ENCODE results near the gene VMAC. TPM values are rescaled to one million over a fixed set of nuclear protein-coding genes. Genes with fewer than 3 reads are reported as not detected.
A peak's percentile ranks its signal among the peaks of the same experiment; 100 is the strongest.

Gene VMAC
- total and polyA plus RNA-seq, 2 of the 8 experiments (the other 6 are each of a cell fraction or from before 2014, with no cell fraction given) = 1.3 to 2.2 TPM

- Histone ChIP-seq H2AFZ (ENCODE audit: low read length) (no peak overlapping the region), H3K9ac (replicated peaks in 1 of 4; ENCODE audit: extremely low read depth in 1 of 4, low read depth in 3 of 4, low read length in 3 of 4) (no peak overlapping the region), H4K8ac (ENCODE audit: extremely low read depth, insufficient read depth, low read length) (no peak overlapping the region), H2BK15ac (ENCODE audit: low read length) (no peak overlapping the region), H2BK120ac (replicated peaks; ENCODE audit: low read depth, low read length) (no peak overlapping the region), H3K36me3 (ENCODE audit: control insufficient read depth in 2 of 4, insufficient read depth in 4 of 4, low read length in 3 of 4) (no peaks in the 10 kb centered on the region), H2BK20ac (ENCODE audit: low read length) (no peak overlapping the region), H2BK5ac (ENCODE audit: low read depth, low read length) (0 out of 2 replicates have a peak overlapping the region, but pooled peaks have one; percentile 9), H3K9me3 (ENCODE audit: insufficient read depth in 2 of 2, low read depth in 1 of 2, low read length in 1 of 2) (no peaks in the 10 kb centered on the region), H4K5ac (ENCODE audit: insufficient read length, low read depth, low read length) (no peak overlapping the region), H3K4ac (replicated peaks; ENCODE audit: insufficient read length, low read depth, low read length) (no peak overlapping the region), H3K27me3 (replicated peaks in 1 of 4; ENCODE audit: control insufficient read depth in 3 of 4, extremely low read depth in 1 of 4, insufficient read depth in 3 of 4, low read length in 3 of 4) (no peaks in the 10 kb centered on the region; a peak in 1 of 7 replicates), H3K23me2 (ENCODE audit: low read depth, low read length) (no peaks in the 10 kb centered on the region), H3K79me2 (ENCODE audit: control insufficient read depth in 1 of 2, insufficient read depth in 2 of 2, low read length in 2 of 2) (peaks cover 9 to 94% of the 10 kb centered on the region in 2 experiments), H2AK5ac (ENCODE audit: low read depth, low read length) (no peak overlapping the region; the same call in 1 of the 2 replicates), H3K79me1 (ENCODE audit: low read depth, low read length) (peaks cover 46% of the 10 kb centered on the region), H3K14ac (ENCODE audit: insufficient read length) (no peak overlapping the region), H3K4me2 (ENCODE audit: insufficient read depth in 1 of 2, low read depth in 2 of 2, low read length in 2 of 2) (no peak overlapping the region), H4K91ac (replicated peaks; ENCODE audit: insufficient read length, low read length) (no peak overlapping the region), H3K4me1 (replicated peaks in 1 of 4; ENCODE audit: control insufficient read depth in 3 of 4, insufficient read depth in 4 of 4, low read length in 3 of 4) (peaks cover 15 to 48% (median 35%) of the 10 kb centered on the region in 4 experiments), H3K4me3 (ENCODE audit: extremely low read depth in 1 of 4, insufficient read depth in 2 of 4, low read depth in 3 of 4, low read length in 4 of 4) (no peak overlapping the region), H3K27ac (ENCODE audit: low read depth, low read length) (no peak overlapping the region), H3K56ac (replicated peaks; ENCODE audit: insufficient read length, low read depth, low read length) (no peak overlapping the region), H3K23ac (ENCODE audit: insufficient read length) (no peak overlapping the region), H4K20me1 (replicated peaks in 1 of 2; ENCODE audit: control insufficient read depth in 1 of 2, insufficient read depth in 2 of 2, low read length in 2 of 2) (peaks cover 35 to 47% of the 10 kb centered on the region in 2 experiments), H2BK12ac (ENCODE audit: low read depth, low read length) (no peak overlapping the region), H3K18ac (ENCODE audit: extremely low read depth, low read length) (no peak overlapping the region)
- DNase-seq (ENCODE audit: low read depth in 1 of 2, low spot score in 2 of 2) = no peak
- no peak for FAIRE-seq
- WGBS, 2 experiments (ENCODE audit: extremely low coverage in 1 of 2, insufficient coverage in 1 of 2, insufficient read length in 1 of 2, insufficient replicate concordance in 2 of 2, low coverage in 1 of 2, low lambda C conversion rate in 2 of 2, missing lambda C conversion rate in 1 of 2) = 90% methylated on average over 12 of the region's 12 CpGs; no CpG with 5 or more reads in 1 of the 2 experiments
- CTCF ChIA-PET (ENCODE audit: partially characterized antibody) = interaction anchor here (0.8 to 5.8 kb wide), 8 partner anchors 8 to 153 kb away, joined by 3 to 43 read pairs (median 4); no protein-coding TSS in a partner anchor
- POLR2A ChIA-PET (ENCODE audit: partially characterized antibody) = interaction anchor here (0.9 to 1.9 kb wide), 5 partner anchors 10 to 64 kb away, joined by 3 to 6 read pairs (median 4); partner anchors contain the start of gene RANBP3
- TF ChIP-seq JUND (IDR thresholded peaks at IDR 0.05; ENCODE audit: low read length) (no peak), POLR2AphosphoS5 (IDR thresholded peaks at IDR 0.05; ENCODE audit: low read depth, low read length) (no peak), HDAC6 (IDR thresholded peaks at IDR 0.05; ENCODE audit: low read depth, low read length) (no peak), POU5F1 (IDR thresholded peaks at IDR 0.05; ENCODE audit: low read depth, low read length) (no peak), USF2 (IDR thresholded peaks at IDR 0.05; ENCODE audit: low read length) (no peak), ASH2L (IDR thresholded peaks at IDR 0.05; ENCODE audit: low read length) (no peak), ATF2 (IDR thresholded peaks at IDR 0.05; ENCODE audit: low read length) (no peak), CBX5 (IDR thresholded peaks at IDR 0.05; ENCODE audit: low read depth, low read length) (no peak), SP1 (IDR thresholded peaks at IDR 0.05; ENCODE audit: low read depth, low read length) (no peak), TAF1 (IDR thresholded peaks at IDR 0.05; ENCODE audit: low read depth, low read length) (no peak), TCF12 (IDR thresholded peaks at IDR 0.05; ENCODE audit: low read depth, low read length) (no peak), SP2 (IDR thresholded peaks at IDR 0.05; ENCODE audit: low read length) (no peak), POLR2A (IDR thresholded peaks at IDR 0.05; ENCODE audit: control extremely low read depth in 1 of 2, low read depth in 2 of 2, low read length in 2 of 2) (no peak)
These were observed 52.1 kb downstream of the VMAC start for GRCh38 chr19:5956728-5957127.
